Left ventricle myocardium inferior (tissue), 1 donor: ENCODE measurements around the gene CDHR2. TPM values are rescaled to one million over a fixed set of nuclear protein-coding genes. Genes with fewer than 3 reads are reported as not detected.
A peak's percentile ranks its signal among the peaks of the same experiment; 100 is the strongest.

Experiments
- DNase-seq: peaks from one replicate; pipeline ENCODE4 v3.0.0-alpha.2; 2020
- H3K27ac ChIP-seq: fragments of 200-600 bp; replicated peaks from 2 replicates; pipeline ENCODE4 v1.8.0; 2021
- H3K27me3 ChIP-seq: fragments of 200-600 bp; 2 replicates; pipeline ENCODE4 v1.8.0; 2021; ENCODE audit warnings: low read depth
- H3K36me3 ChIP-seq: fragments of 200-600 bp; 2 replicates; pipeline ENCODE4 v1.8.0; 2021
- H3K4me1 ChIP-seq: fragments of 200-600 bp; 2 replicates; pipeline ENCODE4 v1.8.0; 2021
- H3K4me3 ChIP-seq: fragments of 200-600 bp; 2 replicates; pipeline ENCODE4 v1.8.0; 2021; ENCODE audit warnings: mild to moderate bottlenecking, moderate library complexity
- H3K9me3 ChIP-seq: fragments of 200-600 bp; replicated peaks from 2 replicates; pipeline ENCODE4 v1.8.0; 2021
- CTCF ChIP-seq: fragments of 200-600 bp; IDR thresholded peaks from 2 replicates; pipeline ENCODE4 v1.8.0; 2021; ENCODE audit warnings: antibody characterized with exemption, mild to moderate bottlenecking, borderline replicate concordance
- intact Hi-C: fragments of 100-400 bp; cut with micrococcal nuclease; formaldehyde crosslinking; loops from one replicate; pipeline ENCODE4 v1.11.0; 2022
- total RNA-seq: library from RNA; stranded (reverse); fragmentation: NEBNext Ultra II Directional; extraction: Animal tissue kit (Norgen Biotek cat#: 25700); gene quantifications from one replicate; pipeline ENCODE4 v1.2.1, GENCODE V29; 2021
- donor health status: DM: no; HTN: yes; CAD: no; lungs with severe emphysema.

The CDHR2 gene
- total RNA-seq, 1 donor from 2014 or later = 0.33 TPM

- Histone ChIP-seq H3K9me3 (no peaks in the 10 kb centered on the region), H3K36me3 (no peaks in the 10 kb centered on the region), H3K4me1 (peaks cover 16% of the 10 kb centered on the region), H3K4me3 (peak within 1 kb of the TSS; percentile 73), H3K27ac (peak within 1 kb of the TSS; percentile 33), H3K27me3 (peaks cover 57% of the 10 kb centered on the region)
- peak; percentile 48 for DNase-seq
- intact Hi-C loops = no loop called here
- peak; percentile 50 for TF ChIP-seq CTCF
These were observed 60.7 kb downstream of the CDHR2 start, which contains the start of gene GPRIN1 for GRCh38 chr5:176609724-176610434. Gene GPRIN1 (minus strand): TSS chr5:176610156. CDS start chr5:176599834, 10,322 bp downstream.

- no peak for TF ChIP-seq CTCF
- intact Hi-C loops = no loop called here
- H3K4me3 ChIP-seq = peak overlapping the region; percentile 73
- H3K27ac ChIP-seq = peak overlapping the region; percentile 33
- H3K27me3 ChIP-seq = peaks cover 62% of the 10 kb centered on the region
- no peaks in the 10 kb centered on the region for H3K36me3 ChIP-seq
- DNase-seq = no peak
- H3K4me1 ChIP-seq = peaks cover 16% of the 10 kb centered on the region
- no peaks in the 10 kb centered on the region for H3K9me3 ChIP-seq
These were observed 61.3 kb downstream of the CDHR2 start for GRCh38 chr5:176610435-176610773.

- intact Hi-C loops = no loop called here
- peak; percentile 77 for DNase-seq
- no peak for TF ChIP-seq CTCF
- Histone ChIP-seq H3K9me3 (no peaks in the 10 kb centered on the region), H3K4me1 (peaks cover 16% of the 10 kb centered on the region), H3K27me3 (peaks cover 72% of the 10 kb centered on the region), H3K36me3 (no peaks in the 10 kb centered on the region), H3K27ac (no peak overlapping the region), H3K4me3 (no peak overlapping the region)
These were observed 62.3 kb downstream of the CDHR2 start for GRCh38 chr5:176611435-176611834.

GRCh38 chr5:176612008-176612407, 62.9 kb downstream of the CDHR2 start:
- no peaks in the 10 kb centered on the region for H3K9me3 ChIP-seq
- intact Hi-C loops = no loop called here

GRCh38 chr5:176612855-176613254, 63.7 kb downstream of the CDHR2 start:
- no peak for TF ChIP-seq CTCF
- intact Hi-C loops = no loop called here
- Histone ChIP-seq H3K36me3 (no peaks in the 10 kb centered on the region), H3K27me3 (peaks cover 86% of the 10 kb centered on the region), H3K4me3 (no peak overlapping the region), H3K9me3 (no peaks in the 10 kb centered on the region), H3K4me1 (peaks cover 16% of the 10 kb centered on the region), H3K27ac (no peak overlapping the region)
- DNase-seq = no peak

More at GRCh38 chr5:176612008-176612407, 62.9 kb downstream of the CDHR2 start:
- no peak overlapping the region for H3K4me3 ChIP-seq
- H3K27ac ChIP-seq = no peak overlapping the region
- H3K27me3 ChIP-seq = peaks cover 78% of the 10 kb centered on the region
- no peaks in the 10 kb centered on the region for H3K36me3 ChIP-seq
- DNase-seq = no peak
- peaks cover 16% of the 10 kb centered on the region for H3K4me1 ChIP-seq
- no peak for TF ChIP-seq CTCF
